GM18861 (cell line): ENCODE results near the gene CD69.
A peak's percentile ranks its signal among the peaks of the same experiment; 100 is the strongest.
"Not testable (repeated sequence)": the region's sequence is repeated elsewhere in the genome, so short reads cannot be mapped to it uniquely, and the experiment has no call there.

ENCODE experiments used
- ATAC-seq: cut with Tn5 transposase; IDR thresholded peaks from one replicate; pipeline ENCODE4 v1.9.1; 2021; ENCODE audit not compliant: unreplicated experiment

Gene CD69

DNA sequence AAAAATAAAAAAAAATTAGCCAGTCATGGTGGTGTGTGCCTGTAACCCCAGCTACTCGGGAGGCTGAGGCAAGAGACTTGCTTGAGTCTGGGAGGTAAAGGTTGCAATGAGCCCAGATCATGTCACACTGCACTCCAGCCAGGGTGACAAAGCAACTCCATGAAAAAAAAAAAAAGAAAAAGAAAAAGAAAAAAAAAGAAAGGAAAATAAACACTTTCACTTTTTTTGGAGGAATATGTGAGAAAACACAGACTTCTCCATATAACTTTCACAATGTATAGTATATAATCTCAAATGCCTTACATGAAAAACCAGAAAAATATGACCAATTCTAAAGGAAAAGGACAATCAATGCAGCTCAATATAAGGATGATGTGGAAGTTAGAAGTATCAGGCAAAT, 36.7 kb downstream of the CD69 start:
- ATAC-seq, result no peak

DNA sequence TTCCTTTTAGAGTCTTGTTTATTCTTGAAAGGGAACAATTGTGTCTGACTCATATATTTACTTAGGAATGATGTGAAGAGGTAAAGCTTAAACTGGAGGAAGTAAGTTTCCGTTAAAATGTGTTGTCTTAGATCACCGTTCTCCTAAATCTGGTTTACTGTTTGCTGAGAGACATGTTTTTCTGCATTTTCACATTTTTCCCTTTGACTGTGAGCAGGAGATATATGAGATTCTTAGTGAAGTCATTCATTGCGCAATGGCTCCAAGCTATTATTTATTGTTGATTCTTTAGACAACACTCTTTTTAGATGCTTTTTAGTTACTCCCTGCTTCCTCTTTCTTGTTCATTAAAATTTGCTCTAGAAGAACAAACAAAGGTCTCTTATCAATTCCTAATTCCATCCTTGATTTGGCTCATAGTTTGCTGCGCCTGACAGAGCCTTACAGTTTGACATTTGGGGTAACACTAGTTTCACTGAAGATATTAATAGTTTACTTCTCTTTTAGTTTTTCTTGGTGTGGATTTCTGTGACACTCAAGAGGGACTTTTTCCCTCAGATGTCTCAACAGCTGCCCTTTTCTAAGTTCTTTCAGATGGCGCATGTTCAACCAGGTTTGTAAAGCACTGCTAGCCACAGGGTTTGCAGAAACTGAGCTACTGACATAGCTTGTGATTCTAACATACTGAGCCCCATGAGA, 39.2 kb downstream of the CD69 start:
- ATAC-seq, result peak; percentile 45

DNA sequence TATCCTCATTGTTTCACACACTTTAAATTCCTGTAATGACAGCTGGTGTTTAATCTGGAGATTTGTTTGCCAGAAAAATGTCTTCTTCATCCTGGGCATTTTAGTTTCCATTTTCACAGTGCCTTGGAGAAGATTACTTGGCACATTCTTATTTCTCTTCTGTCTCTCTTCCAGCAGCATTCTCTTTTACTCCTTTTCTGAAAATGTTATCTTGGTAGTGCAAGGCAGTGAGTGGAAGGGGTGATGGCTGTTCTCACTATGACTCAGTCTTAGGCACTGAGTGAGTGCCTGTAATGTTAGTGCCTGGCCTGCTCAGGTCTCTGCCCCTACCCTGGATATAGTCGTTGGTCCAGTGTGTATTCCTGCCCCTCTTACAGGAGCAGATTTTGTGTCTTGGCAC, 40.9 kb downstream of the CD69 start:
- no peak for ATAC-seq

DNA sequence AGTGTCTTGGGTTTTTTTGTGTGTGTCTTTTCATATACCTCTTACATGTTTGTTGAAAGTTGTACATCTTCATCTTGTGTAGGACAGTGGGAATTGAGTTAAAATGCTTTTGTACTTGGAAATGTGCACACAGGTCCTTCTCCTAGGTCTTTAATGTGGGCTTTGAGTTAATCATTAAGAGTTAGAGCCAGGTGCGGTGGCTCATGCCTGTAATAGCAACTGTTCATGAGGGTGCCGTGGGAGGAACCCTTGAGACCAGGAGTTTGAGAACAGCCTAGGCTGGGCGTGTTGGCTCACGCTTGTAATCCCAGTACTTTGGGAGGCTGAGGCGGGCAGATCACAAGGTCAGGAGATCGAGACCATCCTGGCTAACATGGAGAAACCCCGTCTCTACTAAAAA, 41.7 kb downstream of the CD69 start:
- no peak for ATAC-seq

DNA sequence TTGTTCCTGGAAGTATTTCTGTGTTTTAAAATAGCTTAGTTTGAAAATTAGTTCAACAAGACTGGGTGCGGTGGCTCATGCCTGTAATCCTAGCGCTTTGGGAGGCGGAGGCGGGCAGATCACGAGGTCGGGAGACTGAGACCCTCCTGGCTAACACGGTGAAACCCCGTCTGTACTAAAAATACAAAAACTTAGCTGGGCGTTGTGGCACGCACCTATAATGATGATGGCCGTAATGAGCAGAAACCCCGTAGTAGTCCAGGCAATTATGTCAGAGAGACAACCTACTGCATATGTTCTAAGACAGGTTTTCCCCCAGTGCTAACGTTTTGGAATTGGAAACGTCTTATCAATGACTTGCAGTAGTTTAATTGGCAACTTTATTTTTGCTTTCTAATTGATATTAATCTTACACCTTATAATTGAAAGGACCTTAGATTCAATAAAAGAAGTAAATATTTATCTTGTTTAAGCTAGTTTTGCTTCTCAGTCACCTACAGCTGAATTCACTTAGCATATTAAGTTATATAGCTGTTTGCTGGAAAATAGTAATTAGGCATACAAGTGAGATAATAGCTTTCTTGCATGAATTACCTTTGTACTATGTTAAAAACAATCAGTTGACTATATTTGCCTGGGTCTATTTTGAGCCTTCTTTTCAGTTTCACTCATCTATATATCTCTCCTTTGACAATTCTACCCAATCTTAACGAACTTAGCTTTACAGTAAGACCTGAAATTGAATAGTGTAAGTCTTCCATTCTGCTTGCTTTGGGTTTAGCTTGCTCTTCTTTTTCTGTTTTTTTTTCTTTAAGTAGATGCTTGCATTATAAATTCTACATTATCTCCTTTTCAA, 43.4 kb downstream of the CD69 start:
- peak; percentile 28 for ATAC-seq

DNA sequence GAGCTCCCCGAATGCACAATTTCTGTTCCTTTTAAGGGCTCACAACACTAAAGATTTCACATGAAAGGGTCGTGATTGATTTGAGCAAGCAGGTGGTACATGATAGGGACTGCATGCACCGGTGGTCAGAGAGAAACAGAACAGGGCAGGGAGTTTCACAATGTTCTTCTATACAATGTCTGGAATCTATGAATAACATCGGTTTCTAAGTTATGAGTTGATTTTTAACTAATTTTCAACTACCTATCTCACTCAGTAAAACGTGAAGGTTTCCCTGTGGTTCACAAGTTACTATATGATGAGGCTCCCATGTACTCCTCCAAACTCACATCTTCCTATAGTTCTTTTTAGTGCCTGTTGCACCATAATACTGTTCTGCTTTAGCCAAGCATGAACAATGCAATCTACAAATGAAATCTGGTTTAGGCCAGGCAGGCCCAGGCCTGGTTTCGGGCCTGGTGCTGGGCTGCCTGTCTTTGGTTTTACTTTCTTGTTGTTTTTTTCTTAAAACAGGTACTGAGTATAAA, 47.6 kb downstream of the CD69 start:
- peak; percentile 70 for ATAC-seq

DNA sequence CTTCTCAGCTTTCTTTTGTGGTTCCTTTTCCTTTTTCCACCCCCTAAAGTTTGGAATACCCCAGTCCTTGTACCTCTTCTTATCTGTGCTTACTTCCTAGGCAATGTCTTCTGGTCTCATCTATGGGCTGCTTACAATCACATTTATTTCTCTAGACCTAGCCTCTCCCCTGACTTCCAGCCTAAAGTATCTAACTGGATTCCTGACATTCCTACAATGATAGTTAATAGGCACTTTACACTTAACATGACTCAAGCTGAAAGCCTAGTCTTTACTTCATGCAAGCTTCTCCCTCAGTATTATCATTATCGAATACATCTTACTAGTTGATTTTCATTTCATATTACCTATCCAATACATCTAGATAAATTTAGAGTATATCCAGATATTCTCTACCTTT, 49.0 kb downstream of the CD69 start:
- no peak for ATAC-seq

DNA sequence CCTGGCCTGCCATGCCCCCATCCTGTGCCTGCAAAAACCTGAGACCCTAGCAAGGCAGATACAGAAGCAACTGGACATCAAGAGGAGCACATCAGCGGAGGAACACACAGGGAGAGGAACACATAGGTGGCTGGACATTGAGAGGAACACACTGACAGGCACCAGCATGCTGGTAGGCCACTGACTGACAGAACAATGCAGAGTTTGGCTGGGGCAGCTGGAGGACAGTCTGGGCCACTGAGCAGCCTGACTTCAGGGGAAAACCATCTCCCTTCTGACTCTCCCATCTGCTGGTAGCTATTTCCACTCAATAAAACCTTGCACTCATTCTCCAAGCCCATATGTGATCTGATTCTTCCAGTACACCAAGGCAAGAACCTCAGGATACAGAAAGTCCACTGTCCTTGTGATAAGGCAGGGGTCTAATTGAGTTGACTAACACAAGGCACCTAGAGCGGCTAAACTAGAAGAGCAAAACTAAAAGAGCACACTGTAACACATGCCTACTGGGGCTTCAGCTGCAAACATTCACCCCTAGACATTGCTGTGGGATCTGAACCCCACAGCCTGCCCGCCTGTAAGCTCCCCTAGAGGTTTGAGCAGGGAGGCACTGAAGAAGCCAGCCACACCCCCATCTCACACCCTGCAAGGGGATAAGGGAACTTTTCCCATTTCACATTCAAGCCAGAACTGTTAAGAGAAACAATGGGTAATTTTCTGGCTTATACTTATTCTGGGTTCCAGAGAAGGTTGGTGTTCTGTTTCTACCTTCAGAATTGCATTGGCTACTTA, 49.9 kb downstream of the CD69 start:
- no peak for ATAC-seq

DNA sequence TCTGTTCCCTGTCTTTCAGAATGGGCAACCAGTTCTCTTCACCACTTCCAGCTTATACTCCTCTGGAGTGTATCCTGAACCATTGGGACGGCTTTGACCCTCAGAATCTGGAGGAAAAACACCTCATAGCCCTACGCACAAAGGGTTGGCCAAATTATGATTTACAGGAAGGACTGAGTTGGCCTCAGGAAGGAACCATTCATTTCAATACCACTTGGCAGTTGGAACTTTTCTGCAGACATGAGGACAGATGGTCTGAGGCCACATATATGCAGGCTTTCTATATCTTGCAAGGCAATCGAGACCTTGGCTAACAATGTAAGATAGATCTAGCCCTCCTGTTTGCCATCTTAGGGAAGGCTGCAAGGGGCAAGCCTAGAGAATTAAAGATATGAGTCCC, 51.8 kb downstream of the CD69 start:
- no peak for ATAC-seq

DNA sequence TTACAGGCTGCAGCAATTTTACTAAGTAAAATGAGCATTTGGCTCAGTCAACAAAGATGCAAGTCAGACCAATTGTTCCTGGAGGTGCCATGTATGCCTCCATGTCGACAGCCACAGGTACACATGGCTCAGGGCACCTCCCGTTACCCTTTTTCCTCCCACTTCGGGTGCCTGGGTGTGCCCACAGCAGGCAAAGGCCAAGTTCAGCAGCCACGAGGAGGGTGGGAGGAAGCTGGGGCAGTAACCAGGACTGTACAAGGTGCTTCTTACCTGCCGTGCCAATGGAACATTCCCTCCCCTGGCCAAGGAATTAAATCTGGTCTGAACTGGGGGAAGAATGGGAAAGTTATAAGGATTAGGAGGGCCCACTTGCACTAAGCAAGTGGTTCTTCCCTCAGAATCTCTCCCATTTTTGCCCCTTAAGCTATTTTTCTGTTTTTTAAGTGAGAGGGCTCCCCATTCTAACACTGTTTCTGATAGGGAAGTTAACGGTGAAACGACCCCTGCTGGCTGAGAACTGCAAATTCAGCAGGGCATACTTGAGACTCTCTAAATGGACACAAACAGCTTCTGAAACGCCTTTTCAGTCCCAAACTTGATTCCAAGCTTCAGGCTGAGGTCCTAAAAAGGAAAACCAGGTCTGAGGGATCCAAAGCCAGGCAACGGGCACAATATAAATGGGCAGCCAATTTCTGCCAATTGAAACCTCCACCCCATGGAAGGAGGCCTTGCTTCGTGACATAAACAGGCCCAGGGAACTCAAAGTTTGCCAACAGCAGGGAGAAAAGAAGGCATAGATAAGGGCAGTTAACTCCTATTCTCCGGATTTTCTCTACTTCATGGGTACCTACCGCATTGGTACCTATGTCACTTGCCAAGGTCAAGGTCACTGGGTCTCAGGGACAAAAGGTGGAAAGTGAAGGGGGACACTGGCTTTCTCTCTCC, 52.6 kb downstream of the CD69 start:
- ATAC-seq, result no peak

DNA sequence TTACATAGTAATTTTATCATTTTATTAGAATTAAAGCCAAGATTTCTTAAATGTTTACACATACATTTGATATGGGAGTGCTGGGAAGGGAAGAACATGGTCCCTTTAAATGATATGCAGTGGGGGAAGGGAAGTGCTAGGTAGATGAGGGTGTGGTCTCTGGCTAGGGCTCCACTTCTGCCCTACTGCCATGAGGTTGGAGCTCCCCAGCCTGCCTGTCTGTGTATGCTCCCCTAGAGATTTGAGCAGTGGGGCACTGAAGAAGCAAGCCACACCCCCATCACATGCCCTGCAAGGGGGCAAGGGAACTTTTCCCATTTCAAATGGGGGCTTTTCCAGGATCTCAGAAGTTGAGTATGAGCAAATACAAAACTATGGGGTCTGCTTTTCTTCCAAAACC, 53.3 kb downstream of the CD69 start:
- ATAC-seq, result no peak

DNA sequence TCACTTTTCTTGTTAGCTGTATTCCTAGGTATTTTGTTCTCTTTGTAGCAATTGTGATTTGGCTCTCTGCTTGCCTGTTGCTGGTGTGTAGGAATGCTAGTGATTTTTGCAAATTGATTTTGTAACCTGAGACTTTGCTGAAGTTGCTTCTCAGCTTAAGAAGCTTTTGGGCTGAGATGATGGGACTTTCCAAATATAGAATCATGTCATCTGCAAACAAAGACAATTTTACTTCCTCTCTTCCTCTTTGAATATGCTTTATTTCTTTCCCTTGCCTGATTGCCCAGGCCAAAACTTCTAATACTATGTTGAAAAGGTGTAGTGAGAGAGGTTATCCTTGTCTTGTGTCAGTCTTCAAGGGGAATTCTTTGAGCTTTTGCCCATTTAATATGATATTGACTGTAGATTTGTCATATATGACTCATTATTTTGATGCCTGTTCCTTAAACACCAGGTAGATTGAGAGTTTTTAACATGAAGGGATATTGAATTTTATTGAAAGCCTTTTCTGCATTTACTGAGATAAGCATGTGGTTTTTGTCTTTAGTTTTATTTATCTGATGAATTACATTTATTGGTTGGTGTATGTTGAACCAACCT, 54.5 kb downstream of the CD69 start:
- ATAC-seq, result no peak

DNA sequence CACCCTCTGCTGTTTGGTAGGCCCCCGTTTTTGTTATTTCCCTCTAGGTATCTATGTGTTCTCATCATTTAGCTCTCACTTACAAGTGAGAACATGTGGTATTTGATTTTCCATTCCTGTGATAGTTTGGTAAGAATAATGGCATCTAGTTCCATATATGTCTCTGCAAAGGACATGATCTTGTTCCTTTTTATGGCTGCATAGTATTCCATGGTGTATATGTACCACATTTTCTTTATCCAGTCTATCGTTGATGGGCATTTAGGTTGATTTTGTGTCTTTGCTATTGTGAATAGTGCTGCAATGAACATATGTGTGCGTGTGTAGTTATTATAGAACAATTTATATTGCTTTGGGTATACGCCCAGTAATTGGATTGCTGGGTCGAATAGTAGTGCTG, 56.1 kb downstream of the CD69 start:
- not testable (repeated sequence) for ATAC-seq
